Tibial nerve (tissue), 3 donors: ENCODE results near the gene SCG3.

ENCODE experiments used
- POLR2A ChIP-seq, 2 donors: fragments of 450-650 bp; IDR thresholded peaks; one replicate each; pipeline ENCODE4 v1.6.1; 2017; ENCODE audit warnings: antibody characterized with exemption in 2 of 2, mild to moderate bottlenecking in 2 of 2, moderate library complexity in 2 of 2
- TF ChIP-seq, protein P1 (sequence below), 5 experiments: fragments of 200-600 bp in 3 of 5; fragments of 450-650 bp in 2 of 5; sonication (generic) in 3 of 5; IDR thresholded peaks; one replicate each; pipeline ENCODE4 v1.5.1; 2016 to 2019; ENCODE audit warnings: antibody characterized with exemption in 5 of 5, mild to moderate bottlenecking in 3 of 5, moderate library complexity in 2 of 5

- TF ChIP-seq, protein P1, sequence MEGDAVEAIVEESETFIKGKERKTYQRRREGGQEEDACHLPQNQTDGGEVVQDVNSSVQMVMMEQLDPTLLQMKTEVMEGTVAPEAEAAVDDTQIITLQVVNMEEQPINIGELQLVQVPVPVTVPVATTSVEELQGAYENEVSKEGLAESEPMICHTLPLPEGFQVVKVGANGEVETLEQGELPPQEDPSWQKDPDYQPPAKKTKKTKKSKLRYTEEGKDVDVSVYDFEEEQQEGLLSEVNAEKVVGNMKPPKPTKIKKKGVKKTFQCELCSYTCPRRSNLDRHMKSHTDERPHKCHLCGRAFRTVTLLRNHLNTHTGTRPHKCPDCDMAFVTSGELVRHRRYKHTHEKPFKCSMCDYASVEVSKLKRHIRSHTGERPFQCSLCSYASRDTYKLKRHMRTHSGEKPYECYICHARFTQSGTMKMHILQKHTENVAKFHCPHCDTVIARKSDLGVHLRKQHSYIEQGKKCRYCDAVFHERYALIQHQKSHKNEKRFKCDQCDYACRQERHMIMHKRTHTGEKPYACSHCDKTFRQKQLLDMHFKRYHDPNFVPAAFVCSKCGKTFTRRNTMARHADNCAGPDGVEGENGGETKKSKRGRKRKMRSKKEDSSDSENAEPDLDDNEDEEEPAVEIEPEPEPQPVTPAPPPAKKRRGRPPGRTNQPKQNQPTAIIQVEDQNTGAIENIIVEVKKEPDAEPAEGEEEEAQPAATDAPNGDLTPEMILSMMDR (IDR thresholded peaks at IDR 0.05) = peak; percentile 59 to 82 (median 68)
- TF ChIP-seq POLR2A (IDR thresholded peaks at IDR 0.05) = no peak
These were observed 31.4 kb upstream of the SCG3 start for GRCh38 chr15:51649659-51650521.
